Liver (tissue), 9 donors: Measurements from ENCODE around the gene SMPD1. TPM values are rescaled to one million over a fixed set of nuclear protein-coding genes. Genes with fewer than 3 reads are reported as not detected.

ENCODE experiments used
- DNase-seq: peaks from one replicate; pipeline ENCODE4 v3.0.0-alpha.2; 2017; ENCODE audit warnings: low spot score
- H3K27ac ChIP-seq, 2 donors: one replicate each; pipeline ENCODE4 v1.7.0; 2013; ENCODE audit warnings: inconsistent platforms in 2 of 2, low read length in 2 of 2, control low read depth in 1 of 2, low read depth in 1 of 2, mild to moderate bottlenecking in 1 of 2
- H3K27me3 ChIP-seq, 4 donors: one replicate each; pipeline versions ENCODE4 v1.6.1 to v1.7.0; 2013; ENCODE audit warnings: low read length in 3 of 4, inconsistent platforms in 1 of 4, mild to moderate bottlenecking in 1 of 4, moderate library complexity in 1 of 4; ENCODE audit not compliant: control insufficient read depth in 4 of 4, insufficient read depth in 4 of 4
- H3K36me3 ChIP-seq, 4 donors: one replicate each; pipeline versions ENCODE4 v1.6.1 to v1.7.0; 2013; ENCODE audit warnings: low read length in 3 of 4, mild to moderate bottlenecking in 3 of 4, low read depth in 1 of 4, moderate library complexity in 1 of 4; ENCODE audit not compliant: control insufficient read depth in 4 of 4, insufficient read depth in 3 of 4
- H3K4me1 ChIP-seq, 4 donors: one replicate each; pipeline versions ENCODE4 v1.6.1 to v1.7.0; 2013; ENCODE audit warnings: low read length in 3 of 4, mild to moderate bottlenecking in 3 of 4, moderate library complexity in 1 of 4; ENCODE audit not compliant: control insufficient read depth in 4 of 4, insufficient read depth in 4 of 4
- H3K4me3 ChIP-seq, 3 donors: one replicate each; pipeline versions ENCODE4 v1.6.1 to v1.7.0; 2013; ENCODE audit warnings: low read length in 3 of 3, control low read depth in 1 of 3, low read depth in 1 of 3, mild to moderate bottlenecking in 1 of 3
- H3K9ac ChIP-seq, 2 donors: one replicate each; pipeline ENCODE4 v1.7.0; 2013; ENCODE audit warnings: low read length in 2 of 2, mild to moderate bottlenecking in 2 of 2, moderate library complexity in 2 of 2, control low read depth in 1 of 2, low read depth in 1 of 2
- H3K9me3 ChIP-seq, 4 donors: one replicate each; pipeline versions ENCODE4 v1.6.1 to v1.7.0; 2013; ENCODE audit warnings: low read length in 3 of 4; ENCODE audit not compliant: control insufficient read depth in 4 of 4
- ATF3 ChIP-seq: IDR thresholded peaks from 2 replicates; pipeline ENCODE4 v1.6.1; 2016; ENCODE audit warnings: antibody characterized with exemption
- FOXA1 ChIP-seq: IDR thresholded peaks from 2 replicates; pipeline ENCODE4 v1.6.1; 2016; ENCODE audit warnings: antibody characterized with exemption
- FOXA2 ChIP-seq: IDR thresholded peaks from 2 replicates; pipeline ENCODE4 v1.6.1; 2016; ENCODE audit warnings: antibody characterized with exemption
- GABPA ChIP-seq, 2 donors: IDR thresholded peaks in 1 of 2; conservative IDR thresholded peaks in 1 of 2; 2 replicates each; pipeline ENCODE4 v1.6.1; 2016; ENCODE audit warnings: antibody characterized with exemption in 2 of 2, mild to moderate bottlenecking in 1 of 2, moderate library complexity in 1 of 2
- HNF4A ChIP-seq, 2 donors: conservative IDR thresholded peaks; 2 replicates each; pipeline ENCODE4 v1.6.1; 2016; ENCODE audit warnings: antibody characterized with exemption in 2 of 2, mild to moderate bottlenecking in 2 of 2
- HNF4G ChIP-seq: IDR thresholded peaks from 2 replicates; pipeline ENCODE4 v1.6.1; 2016; ENCODE audit warnings: antibody characterized with exemption
- JUND ChIP-seq, 2 donors: IDR thresholded peaks; 2 replicates each; pipeline ENCODE4 v1.6.1; 2016; ENCODE audit warnings: antibody characterized with exemption in 2 of 2
- MAX ChIP-seq: IDR thresholded peaks from 2 replicates; pipeline ENCODE4 v1.6.1; 2016; ENCODE audit warnings: antibody characterized with exemption
- NR2F2 ChIP-seq: IDR thresholded peaks from 2 replicates; pipeline ENCODE4 v1.6.1; 2016; ENCODE audit warnings: antibody characterized with exemption
- RAD21 ChIP-seq, 2 donors: IDR thresholded peaks; 2 replicates each; pipeline ENCODE4 v1.6.1; 2016; ENCODE audit warnings: antibody characterized with exemption in 2 of 2, mild to moderate bottlenecking in 2 of 2
- REST ChIP-seq: IDR thresholded peaks from 2 replicates; pipeline ENCODE4 v1.6.1; 2016; ENCODE audit warnings: antibody characterized with exemption, mild to moderate bottlenecking
- RXRA ChIP-seq, 2 donors: IDR thresholded peaks; 2 replicates each; pipeline ENCODE4 v1.6.1; 2017 to 2018; ENCODE audit warnings: antibody characterized with exemption in 2 of 2, mild to moderate bottlenecking in 1 of 2
- SP1 ChIP-seq: IDR thresholded peaks from 2 replicates; pipeline ENCODE4 v1.6.1; 2018; ENCODE audit warnings: antibody characterized with exemption, mild to moderate bottlenecking
- TAF1 ChIP-seq: conservative IDR thresholded peaks from 2 replicates; pipeline ENCODE4 v1.6.1; 2016; ENCODE audit warnings: antibody characterized with exemption, mild to moderate bottlenecking
- YY1 ChIP-seq: IDR thresholded peaks from 2 replicates; pipeline ENCODE4 v1.6.1; 2016; ENCODE audit warnings: antibody characterized with exemption, mild to moderate bottlenecking
- WGBS: extraction: QIAGEN DNeasy Blood & Tissue Kit; methylation state at CpG from one replicate; pipeline ENCODE4 v1.1.7; 2013; 5-methylcytosine and 5-hydroxymethylcytosine counted together
- polyA plus RNA-seq, 2 donors: library from polyadenylated mRNA; stranded (reverse) in 1 of 2; unstranded in 1 of 2; fragments of 200-250 nt in 1 of 2; fragments of >200 nt in 1 of 2; fragmentation: Nextera tagmentation in 1 of 2; extraction: Ambion mirVana in 1 of 2; gene quantifications; one replicate each; pipeline versions ENCODE4 v1.2.1 to v1.2.3, GENCODE V29; 2013 to 2015
- total RNA-seq, 2 donors: library from RNA; depleted of rRNA; stranded (reverse); fragments of >200 nt; gene quantifications; one replicate each; pipeline ENCODE4 v1.2.3, GENCODE V29; 2014
- TF ChIP-seq, protein P1 (sequence below): fragments of 150-350 bp; IDR thresholded peaks from 2 replicates; pipeline ENCODE4 v1.5.1; 2017; ENCODE audit warnings: improper control_type of control experiment, low read depth, low read length; ENCODE audit not compliant: missing input control
- TF ChIP-seq, protein P2 (sequence below): IDR thresholded peaks from 2 replicates; pipeline ENCODE4 v1.6.1; 2016; ENCODE audit warnings: antibody characterized with exemption
- donor health status: healthy.
- donor health status: healthy.
- donor health status: healthy.
- donor health status: healthy.
- donor health status: healthy.

Gene SMPD1
- total and polyA plus RNA-seq, 4 donors, result 15.4 to 91.6 (median 45.4) TPM

- TF ChIP-seq, protein P1, sequence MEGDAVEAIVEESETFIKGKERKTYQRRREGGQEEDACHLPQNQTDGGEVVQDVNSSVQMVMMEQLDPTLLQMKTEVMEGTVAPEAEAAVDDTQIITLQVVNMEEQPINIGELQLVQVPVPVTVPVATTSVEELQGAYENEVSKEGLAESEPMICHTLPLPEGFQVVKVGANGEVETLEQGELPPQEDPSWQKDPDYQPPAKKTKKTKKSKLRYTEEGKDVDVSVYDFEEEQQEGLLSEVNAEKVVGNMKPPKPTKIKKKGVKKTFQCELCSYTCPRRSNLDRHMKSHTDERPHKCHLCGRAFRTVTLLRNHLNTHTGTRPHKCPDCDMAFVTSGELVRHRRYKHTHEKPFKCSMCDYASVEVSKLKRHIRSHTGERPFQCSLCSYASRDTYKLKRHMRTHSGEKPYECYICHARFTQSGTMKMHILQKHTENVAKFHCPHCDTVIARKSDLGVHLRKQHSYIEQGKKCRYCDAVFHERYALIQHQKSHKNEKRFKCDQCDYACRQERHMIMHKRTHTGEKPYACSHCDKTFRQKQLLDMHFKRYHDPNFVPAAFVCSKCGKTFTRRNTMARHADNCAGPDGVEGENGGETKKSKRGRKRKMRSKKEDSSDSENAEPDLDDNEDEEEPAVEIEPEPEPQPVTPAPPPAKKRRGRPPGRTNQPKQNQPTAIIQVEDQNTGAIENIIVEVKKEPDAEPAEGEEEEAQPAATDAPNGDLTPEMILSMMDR, result no peak
These were observed 38.4 kb upstream of the SMPD1 start (continued) for GRCh38 chr11:6351782-6352382.

DNA sequence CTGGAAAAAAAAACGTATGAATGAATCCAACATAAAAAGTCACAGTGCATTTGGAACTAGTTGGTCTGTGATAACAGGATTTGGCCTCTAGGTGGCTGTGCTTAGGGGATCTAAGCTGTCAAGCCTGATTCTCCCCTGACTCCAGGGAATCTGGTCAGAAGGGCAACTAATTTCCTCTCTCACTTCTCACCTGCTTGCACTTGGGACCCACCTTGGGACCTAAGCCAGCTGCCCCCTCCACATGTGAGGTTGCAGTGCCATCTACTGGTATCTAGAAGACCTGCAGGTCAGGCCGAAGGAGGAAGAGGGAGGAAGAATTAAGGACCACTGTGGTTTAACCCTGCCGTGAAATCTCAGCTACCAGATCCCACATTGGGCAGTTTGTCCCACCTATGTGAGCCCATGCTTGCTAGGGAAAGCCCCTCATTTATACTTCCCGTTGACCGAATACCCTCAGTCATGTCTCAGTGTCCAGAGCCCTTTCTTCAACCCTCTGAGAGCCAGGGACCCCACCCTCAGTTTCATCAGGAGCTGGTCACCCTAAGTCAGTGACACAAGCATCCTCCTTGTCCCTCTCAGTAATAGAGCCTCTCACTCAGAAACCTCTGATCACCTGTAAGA, 36.8 kb upstream of the SMPD1 start:
- Histone ChIP-seq H3K36me3 (no peaks in the 10 kb centered on the region), H3K4me1 (peaks cover 6 to 21% (median 18%) of the 10 kb centered on the region in 4 donors), H3K27ac (no peak overlapping the region), H3K4me3 (no peak overlapping the region), H3K9me3 (no peaks in the 10 kb centered on the region), H3K27me3 (no peaks in the 10 kb centered on the region), H3K9ac (no peak overlapping the region)
- TF ChIP-seq HNF4G (peak; percentile 76), FOXA2 (no peak), JUND (IDR thresholded peaks at IDR 0.05) (peak in 1 of 2 donors; percentile 22), RXRA (IDR thresholded peaks at IDR 0.05) (peak; percentile 52 to 65), NR2F2 (peak; percentile 20), RAD21 (IDR thresholded peaks at IDR 0.05) (peak; percentile 98 to 99), SP1 (peak; percentile 48), HNF4A (conservative IDR thresholded peaks at IDR 0.05) (peak; percentile 90 to 93), ATF3 (no peak)
- TF ChIP-seq, protein P1, result peak; percentile 95
- 12% methylated on average over 5 of the region's 5 CpGs for WGBS
- peak; percentile 69 for DNase-seq

- no peaks in the 10 kb centered on the region for H3K9me3 ChIP-seq
- WGBS, result 53% methylated on average over 4 of the region's 4 CpGs
These were observed 35.4 kb upstream of the SMPD1 start for GRCh38 chr11:6354651-6355485.

More at GRCh38 chr11:6354651-6355485, 35.4 kb upstream of the SMPD1 start:
- TF ChIP-seq HNF4A (conservative IDR thresholded peaks at IDR 0.05), result peak; percentile 65 to 66
- TF ChIP-seq NR2F2, result no peak
- no peak for TF ChIP-seq HNF4G
- TF ChIP-seq FOXA1, result no peak
- TF ChIP-seq TAF1, result peak; percentile 12
- peak; percentile 86 for TF ChIP-seq YY1
- TF ChIP-seq RXRA (IDR thresholded peaks at IDR 0.05), result peak; percentile 18 to 50
- TF ChIP-seq GABPA (IDR thresholded peaks at IDR 0.05 in 1 of 2, conservative IDR thresholded peaks at IDR 0.05 in 1 of 2), result no peak
- no peak for TF ChIP-seq MAX
- no peak for TF ChIP-seq REST
- TF ChIP-seq SP1, result peak; percentile 71
- peak; percentile 32 to 54 for TF ChIP-seq JUND (IDR thresholded peaks at IDR 0.05)
- peak; percentile 20 to 31 for TF ChIP-seq RAD21 (IDR thresholded peaks at IDR 0.05)
- TF ChIP-seq, protein P2, sequence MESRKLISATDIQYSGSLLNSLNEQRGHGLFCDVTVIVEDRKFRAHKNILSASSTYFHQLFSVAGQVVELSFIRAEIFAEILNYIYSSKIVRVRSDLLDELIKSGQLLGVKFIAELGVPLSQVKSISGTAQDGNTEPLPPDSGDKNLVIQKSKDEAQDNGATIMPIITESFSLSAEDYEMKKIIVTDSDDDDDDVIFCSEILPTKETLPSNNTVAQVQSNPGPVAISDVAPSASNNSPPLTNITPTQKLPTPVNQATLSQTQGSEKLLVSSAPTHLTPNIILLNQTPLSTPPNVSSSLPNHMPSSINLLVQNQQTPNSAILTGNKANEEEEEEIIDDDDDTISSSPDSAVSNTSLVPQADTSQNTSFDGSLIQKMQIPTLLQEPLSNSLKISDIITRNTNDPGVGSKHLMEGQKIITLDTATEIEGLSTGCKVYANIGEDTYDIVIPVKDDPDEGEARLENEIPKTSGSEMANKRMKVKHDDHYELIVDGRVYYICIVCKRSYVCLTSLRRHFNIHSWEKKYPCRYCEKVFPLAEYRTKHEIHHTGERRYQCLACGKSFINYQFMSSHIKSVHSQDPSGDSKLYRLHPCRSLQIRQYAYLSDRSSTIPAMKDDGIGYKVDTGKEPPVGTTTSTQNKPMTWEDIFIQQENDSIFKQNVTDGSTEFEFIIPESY, result no peak
- H3K36me3 ChIP-seq, result no peaks in the 10 kb centered on the region
- H3K27me3 ChIP-seq, result no peaks in the 10 kb centered on the region
- peaks cover 6 to 21% (median 18%) of the 10 kb centered on the region in 4 donors for H3K4me1 ChIP-seq
- H3K4me3 ChIP-seq, result no peak overlapping the region
- no peak overlapping the region for H3K9ac ChIP-seq
- H3K27ac ChIP-seq, result peak overlapping the region; percentile 60 to 76
- DNase-seq, result no peak
